Transverse colon (tissue), 4 donors: ENCODE data around the gene CIAO1. TPM values are rescaled to one million over a fixed set of nuclear protein-coding genes. Genes with fewer than 3 reads are reported as not detected.
"Not testable (repeated sequence)": the region's sequence is repeated elsewhere in the genome, so short reads cannot be mapped to it uniquely, and the experiment has no call there.

ENCODE experiments used
- DNase-seq: peaks from one replicate; pipeline ENCODE4 v3.0.0-alpha.2; 2019
- H3K27ac ChIP-seq, 4 donors: fragments of 200-600 bp; sonication (generic); 2 replicates each; pipeline ENCODE4 v1.5.1; 2016 to 2018; ENCODE audit warnings: inconsistent platforms in 4 of 4
- H3K27me3 ChIP-seq: fragments of 200-600 bp; sonication (generic); 2 replicates; pipeline ENCODE4 v1.5.1; 2017; ENCODE audit warnings: inconsistent platforms
- H3K36me3 ChIP-seq, 4 donors: fragments of 200-600 bp; sonication (generic); 2 replicates each; pipeline ENCODE4 v1.5.1; 2017 to 2019; ENCODE audit warnings: inconsistent platforms in 4 of 4
- H3K4me1 ChIP-seq, 4 donors: fragments of 200-600 bp; sonication (generic); 2 replicates each; pipeline ENCODE4 v1.5.1; 2017 to 2020; ENCODE audit warnings: inconsistent platforms in 4 of 4
- H3K4me3 ChIP-seq, 4 donors: fragments of 200-600 bp; sonication (generic); 1 replicate in 1 of 4; 2 replicates in 3 of 4; pipeline versions ENCODE4 v1.5.1 to v1.6.1; 2017 to 2019; ENCODE audit warnings: inconsistent platforms in 4 of 4
- H3K9me3 ChIP-seq, 2 donors: fragments of 200-600 bp; sonication (generic); 2 replicates each; pipeline ENCODE4 v1.5.1; 2017 to 2019; ENCODE audit warnings: inconsistent platforms in 2 of 2
- CTCF ChIP-seq, 5 experiments: fragments of 200-600 bp in 3 of 5; fragments of 450-650 bp in 2 of 5; sonication (generic) in 3 of 5; IDR thresholded peaks; 1 replicate in 2 of 5; 2 replicates in 3 of 5; pipeline ENCODE4 v1.5.1; 2016 to 2017; ENCODE audit warnings: antibody characterized with exemption in 5 of 5, inconsistent platforms in 3 of 5, mild to moderate bottlenecking in 2 of 5, moderate library complexity in 1 of 5
- EP300 ChIP-seq: sonication (generic); formaldehyde crosslinking; IDR thresholded peaks from one replicate; pipeline ENCODE4 v1.6.1; 2017; ENCODE audit warnings: antibody characterized with exemption, low read depth
- POLR2A ChIP-seq: fragments of 450-650 bp; IDR thresholded peaks from one replicate; pipeline ENCODE4 v1.6.1; 2016; ENCODE audit warnings: antibody characterized with exemption, mild to moderate bottlenecking, moderate library complexity
- POLR2AphosphoS5 ChIP-seq, 3 donors: sonication (generic); formaldehyde crosslinking; IDR thresholded peaks; one replicate each; pipeline ENCODE4 v1.6.1; 2016; ENCODE audit warnings: antibody characterized with exemption in 3 of 3
- WGBS, 2 donors: methylation state at CpG; one replicate each; pipeline ENCODE4 v1.1.5; 2018; ENCODE audit warnings: low coverage in 1 of 2; 5-methylcytosine and 5-hydroxymethylcytosine counted together
- in situ Hi-C, 4 donors: fragments of 200-750 bp; cut with MboI; loops; one replicate each; pipeline versions ENCODE4 v1.15.0 to v1.15.1; 2017; ENCODE audit warnings: low sequenced_read_pairs in 3 of 4, low pct_ligation_motif_present in 1 of 4, low pct_unique_long_range_greater_than_20kb in 1 of 4
- intact Hi-C: fragments of 100-400 bp; cut with DNase I; formaldehyde crosslinking; loops from one replicate; pipeline ENCODE4 v1.15.1; 2023; ENCODE audit warnings: low total_unique reads
- total RNA-seq, 4 donors: library from RNA; depleted of rRNA; stranded (reverse); fragments of >200 nt; gene quantifications; one replicate each; pipeline ENCODE4 v1.1.0, GENCODE V29; 2016

Gene CIAO1
- 100 to 1,000 TPM; 114 to 220 (median 143) TPM for total RNA-seq

- no peaks in the 10 kb centered on the region for H3K9me3 ChIP-seq
- TF ChIP-seq POLR2A (peak; percentile 98), EP300 (no peak), CTCF (IDR thresholded peaks at IDR 0.05) (peak in 4 of 5 experiments; percentile 22 to 72 (median 52)), POLR2AphosphoS5 (IDR thresholded peaks at IDR 0.05) (peak; percentile 96 to 97 (median 96))
- H3K27ac ChIP-seq = peak within 1 kb of the TSS; percentile 91 to 97 (median 94)
- DNase-seq = peak; percentile 99
- peak within 1 kb of the TSS; percentile 72 to 97 (median 84) for H3K4me3 ChIP-seq
- no peaks in the 10 kb centered on the region for H3K27me3 ChIP-seq
- WGBS, 2 donors = 1% methylated on average over 56 of the region's 81 CpGs; no CpG with 5 or more reads in 1 of the 2 donors
- H3K36me3 ChIP-seq = peaks cover 0 to 28% (median 7%) of the 10 kb centered on the region in 4 donors
- in situ Hi-C loops (loop anchor here in 1 of 4 donors (25.0 kb wide), 1 partner anchor 254 kb away; no protein-coding TSS in a partner anchor), intact Hi-C loops (no loop called here)
- H3K4me1 ChIP-seq = peaks cover 31 to 52% (median 37%) of the 10 kb centered on the region in 4 donors
These were observed at the start of gene CIAO1, which contains the start of gene TMEM127 for GRCh38 chr2:96265840-96266679. Gene CIAO1, plus strand, starts transcription at chr2:96266225. Its CDS starts 126 bp downstream, at chr2:96266351. Gene TMEM127, minus strand, starts transcription at chr2:96265997. Its CDS starts 616 bp downstream, at chr2:96265381.

- no peaks in the 10 kb centered on the region for H3K27me3 ChIP-seq
- no peaks in the 10 kb centered on the region for H3K4me1 ChIP-seq
- H3K9me3 ChIP-seq = no peaks in the 10 kb centered on the region
- H3K4me3 ChIP-seq = no peak overlapping the region
- no peak overlapping the region for H3K27ac ChIP-seq
- WGBS, 2 donors = 82 to 95% methylated on average over 13 of the region's 13 CpGs
- no peaks in the 10 kb centered on the region for H3K36me3 ChIP-seq
- no peak for TF ChIP-seq POLR2AphosphoS5 (IDR thresholded peaks at IDR 0.05)
- TF ChIP-seq EP300 = no peak
- no peak for TF ChIP-seq CTCF (IDR thresholded peaks at IDR 0.05)
- intact Hi-C loops (no loop called here), in situ Hi-C loops (no loop called here)
- DNase-seq = no peak
These were observed 47.4 kb upstream of the CIAO1 start for GRCh38 chr2:96218508-96219131.

- H3K9me3 ChIP-seq, DNase-seq, H3K27ac ChIP-seq, H3K36me3 ChIP-seq, H3K4me3 ChIP-seq, in situ Hi-C loops, H3K4me1 ChIP-seq, H3K27me3 ChIP-seq, intact Hi-C loops: not testable (repeated sequence)
- 96 to 100% methylated on average over 2 to 4 of the region's 4 CpGs for WGBS, 2 donors
These were observed 46.1 kb upstream of the CIAO1 start for GRCh38 chr2:96219959-96220358.

- 77 to 89% methylated on average over 1 of the region's 1 CpG for WGBS, 2 donors
- DNase-seq, H3K4me3 ChIP-seq, in situ Hi-C loops, intact Hi-C loops, H3K9me3 ChIP-seq, H3K27ac ChIP-seq, H3K36me3 ChIP-seq, H3K27me3 ChIP-seq, H3K4me1 ChIP-seq: not testable (repeated sequence)
These were observed 44.9 kb upstream of the CIAO1 start for GRCh38 chr2:96221106-96221505.

- no peaks in the 10 kb centered on the region for H3K27me3 ChIP-seq
- H3K4me3 ChIP-seq = no peak overlapping the region
- H3K4me1 ChIP-seq = no peaks in the 10 kb centered on the region
- DNase-seq = no peak
- 38 to 61% methylated on average over 3 of the region's 3 CpGs for WGBS, 2 donors
- no peaks in the 10 kb centered on the region for H3K9me3 ChIP-seq
- TF ChIP-seq POLR2AphosphoS5 (IDR thresholded peaks at IDR 0.05) (no peak), EP300 (no peak), CTCF (IDR thresholded peaks at IDR 0.05) (no peak), POLR2A (no peak)
- peak overlapping the region in 2 of 4 donors; percentile 27 to 57 for H3K27ac ChIP-seq
- H3K36me3 ChIP-seq = no peaks in the 10 kb centered on the region
- intact Hi-C loops (no loop called here), in situ Hi-C loops (no loop called here)
These were observed 41.0 kb upstream of the CIAO1 start for GRCh38 chr2:96225016-96225533.
